ENCODE data around the gene HEPHL1. TPM values are rescaled to one million over a fixed set of nuclear protein-coding genes. Genes with fewer than 3 reads are reported as not detected.

Gene HEPHL1
- total RNA-seq, 4 donors from 2014 or later: not detected

DNA sequence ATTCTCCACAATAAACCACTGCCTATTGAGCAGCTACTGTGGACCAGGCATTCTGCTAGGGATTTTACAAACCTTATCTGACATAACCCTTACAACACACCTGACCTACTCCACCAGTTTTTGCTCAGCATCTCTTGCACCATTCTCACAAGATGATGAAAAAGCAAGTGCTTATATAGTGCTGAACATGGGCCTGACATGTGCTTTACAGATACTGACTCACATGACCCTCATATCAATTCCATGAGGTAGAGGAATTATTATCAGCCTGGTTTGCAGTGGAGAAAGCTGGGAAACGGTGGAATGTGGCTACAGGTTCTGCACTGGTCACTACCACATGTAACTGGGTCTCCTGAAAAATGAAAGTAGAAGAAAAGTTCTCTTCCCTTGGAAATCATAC is 69.9 kb downstream of the HEPHL1 start:
- Histone ChIP-seq H3K4me1 (no peaks in the 10 kb centered on the region), H3K27ac (no peak overlapping the region), H3K27me3 (no peaks in the 10 kb centered on the region), H3K4me3 (no peak overlapping the region), H3K36me3 (no peaks in the 10 kb centered on the region), H3K9me3 (no peaks in the 10 kb centered on the region)
- in situ Hi-C loops (cut with MboI; ENCODE audit: low pct_ligation_motif_present in 1 of 4, low pct_unique_long_range_greater_than_20kb in 1 of 4, low sequenced_read_pairs in 3 of 4): no loop called here
- no peak for TF ChIP-seq CTCF (IDR thresholded peaks at IDR 0.05)
- TF ChIP-seq POLR2AphosphoS5 (IDR thresholded peaks at IDR 0.05): no peak
- no peak for TF ChIP-seq POLR2A (IDR thresholded peaks at IDR 0.05)
- TF ChIP-seq EP300 (IDR thresholded peaks at IDR 0.05; ENCODE audit: low read depth): no peak
- intact Hi-C loops (cut with DNase I; ENCODE audit: low total_unique reads): no loop called here
- no peak for DNase-seq
- WGBS, 2 donors (ENCODE audit: low coverage in 1 of 2): 60 to 81% methylated on average over 1 of the region's 1 CpG

GRCh38 chr11:94100253-94100652 is 79.1 kb downstream of the HEPHL1 start:
- no peak overlapping the region for H3K27ac ChIP-seq
- intact Hi-C loops (cut with DNase I; ENCODE audit: low total_unique reads): no loop called here
- H3K36me3 ChIP-seq: no peaks in the 10 kb centered on the region
- no peaks in the 10 kb centered on the region for H3K9me3 ChIP-seq
- H3K4me3 ChIP-seq: no peak overlapping the region
- H3K4me1 ChIP-seq: peaks cover 0 to 9% (median 5%) of the 10 kb centered on the region in 4 donors
- in situ Hi-C loops (cut with MboI; ENCODE audit: low pct_ligation_motif_present in 1 of 4, low pct_unique_long_range_greater_than_20kb in 1 of 4, low sequenced_read_pairs in 3 of 4): no loop called here
- TF ChIP-seq EP300 (IDR thresholded peaks at IDR 0.05; ENCODE audit: low read depth) (no peak), POLR2AphosphoS5 (IDR thresholded peaks at IDR 0.05) (no peak), CTCF (IDR thresholded peaks at IDR 0.05) (no peak)
- no peaks in the 10 kb centered on the region for H3K27me3 ChIP-seq
- DNase-seq: no peak

- Histone ChIP-seq H3K27me3 (no peaks in the 10 kb centered on the region), H3K4me3 (no peak overlapping the region), H3K27ac (no peak overlapping the region), H3K36me3 (no peaks in the 10 kb centered on the region), H3K4me1 (peaks cover 0 to 9% (median 5%) of the 10 kb centered on the region in 4 donors), H3K9me3 (no peaks in the 10 kb centered on the region)
- intact Hi-C loops (cut with DNase I; ENCODE audit: low total_unique reads) (no loop called here), in situ Hi-C loops (cut with MboI; ENCODE audit: low pct_ligation_motif_present in 1 of 4, low pct_unique_long_range_greater_than_20kb in 1 of 4, low sequenced_read_pairs in 3 of 4) (no loop called here)
- 23 to 27% methylated on average over 1 of the region's 1 CpG for WGBS, 2 donors (ENCODE audit: low coverage in 1 of 2)
- TF ChIP-seq CTCF (IDR thresholded peaks at IDR 0.05): no peak
- TF ChIP-seq EP300 (IDR thresholded peaks at IDR 0.05; ENCODE audit: low read depth): no peak
- TF ChIP-seq POLR2AphosphoS5 (IDR thresholded peaks at IDR 0.05): no peak
- no peak for TF ChIP-seq POLR2A (IDR thresholded peaks at IDR 0.05)
- no peak for DNase-seq
These were observed 82.3 kb downstream of the HEPHL1 start for GRCh38 chr11:94103471-94103870.

- Histone ChIP-seq H3K36me3 (no peaks in the 10 kb centered on the region), H3K4me1 (peaks cover 0 to 9% (median 5%) of the 10 kb centered on the region in 4 donors), H3K9me3 (no peaks in the 10 kb centered on the region), H3K27me3 (no peaks in the 10 kb centered on the region), H3K4me3 (no peak overlapping the region), H3K27ac (no peak overlapping the region)
- no peak for TF ChIP-seq POLR2AphosphoS5 (IDR thresholded peaks at IDR 0.05)
- no peak for TF ChIP-seq POLR2A (IDR thresholded peaks at IDR 0.05)
- TF ChIP-seq CTCF (IDR thresholded peaks at IDR 0.05): no peak
- no peak for TF ChIP-seq EP300 (IDR thresholded peaks at IDR 0.05; ENCODE audit: low read depth)
- no peak for DNase-seq
- intact Hi-C loops (cut with DNase I; ENCODE audit: low total_unique reads): no loop called here
- in situ Hi-C loops (cut with MboI; ENCODE audit: low pct_ligation_motif_present in 1 of 4, low pct_unique_long_range_greater_than_20kb in 1 of 4, low sequenced_read_pairs in 3 of 4): no loop called here
These were observed 83.6 kb downstream of the HEPHL1 start for GRCh38 chr11:94104734-94105133.
